H9 (cell line): ENCODE results near the gene KRT71. TPM values are rescaled to one million over a fixed set of nuclear protein-coding genes. Genes with fewer than 3 reads are reported as not detected.

ENCODE experiments used
- DNase-seq: peaks from one replicate; pipeline ENCODE4 v3.0.0-alpha.2; 2017
- H2AFZ ChIP-seq: one replicate; pipeline ENCODE4 v1.6.1; 2013; ENCODE audit warnings: mild to moderate bottlenecking, low read length, control low read depth, moderate library complexity
- H2AK5ac ChIP-seq: 2 replicates; pipeline ENCODE4 v1.6.1; 2013; ENCODE audit warnings: low read length, control low read depth, mixed read lengths; ENCODE audit not compliant: insufficient read length
- H2BK120ac ChIP-seq: one replicate; pipeline ENCODE4 v1.6.1; 2013; ENCODE audit warnings: low read depth, mild to moderate bottlenecking, low read length, control low read depth, inconsistent platforms; ENCODE audit not compliant: poor library complexity, severe bottlenecking
- H2BK12ac ChIP-seq: 2 replicates; pipeline ENCODE4 v1.6.1; 2013; ENCODE audit warnings: low read length, control low read depth, mixed read lengths, low read depth; ENCODE audit not compliant: insufficient read length
- H2BK15ac ChIP-seq: 2 replicates; pipeline ENCODE4 v1.6.1; 2013; ENCODE audit warnings: low read depth, low read length, control low read depth
- H2BK20ac ChIP-seq: one replicate; pipeline ENCODE4 v1.6.1; 2013; ENCODE audit warnings: low read depth, mild to moderate bottlenecking, low read length, control low read depth, inconsistent platforms; ENCODE audit not compliant: poor library complexity, severe bottlenecking
- H2BK5ac ChIP-seq: 2 replicates; pipeline ENCODE4 v1.6.1; 2013; ENCODE audit warnings: low read length, control low read depth, mixed read lengths; ENCODE audit not compliant: insufficient read length
- H3K14ac ChIP-seq: 2 replicates; pipeline ENCODE4 v1.6.1; 2013; ENCODE audit warnings: low read length, control low read depth; ENCODE audit not compliant: insufficient read depth
- H3K18ac ChIP-seq: 2 replicates; pipeline ENCODE4 v1.6.1; 2013; ENCODE audit warnings: low read depth, mild to moderate bottlenecking, mixed read lengths, low read length, control low read depth; ENCODE audit not compliant: insufficient read length
- H3K23ac ChIP-seq: 2 replicates; pipeline ENCODE4 v1.6.1; 2013; ENCODE audit warnings: low read length, control low read depth, mixed read lengths, low read depth; ENCODE audit not compliant: insufficient read length
- H3K23me2 ChIP-seq: 2 replicates; pipeline ENCODE4 v1.6.1; 2013; ENCODE audit warnings: low read depth, mild to moderate bottlenecking, mixed read lengths, low read length, control low read depth; ENCODE audit not compliant: insufficient read length, poor library complexity, severe bottlenecking
- H3K27ac ChIP-seq: 2 replicates; pipeline ENCODE4 v1.5.1; 2013; ENCODE audit warnings: low read length, control low read depth, mixed read lengths, low read depth; ENCODE audit not compliant: insufficient read length
- H3K27me3 ChIP-seq: 2 replicates; pipeline ENCODE4 v1.6.1; 2013; ENCODE audit warnings: low read length, control low read depth, inconsistent platforms; ENCODE audit not compliant: insufficient read depth
- H3K4ac ChIP-seq: 2 replicates; pipeline ENCODE4 v1.6.1; 2013; ENCODE audit warnings: low read depth, mild to moderate bottlenecking, control low read depth, inconsistent platforms, low read length, moderate library complexity
- H3K4me1 ChIP-seq: 2 replicates; pipeline ENCODE4 v1.6.1; 2013; ENCODE audit warnings: low read length, control low read depth, inconsistent platforms; ENCODE audit not compliant: insufficient read depth
- H3K4me2 ChIP-seq: 2 replicates; pipeline ENCODE4 v1.6.1; 2013; ENCODE audit warnings: low read length, control low read depth, mixed read lengths; ENCODE audit not compliant: insufficient read length, insufficient read depth
- H3K56ac ChIP-seq: 2 replicates; pipeline ENCODE4 v1.6.1; 2013; ENCODE audit warnings: low read depth, mild to moderate bottlenecking, mixed read lengths, low read length, control low read depth; ENCODE audit not compliant: insufficient read length
- H3K79me1 ChIP-seq: 2 replicates; pipeline ENCODE4 v1.6.1; 2013; ENCODE audit warnings: low read depth, mild to moderate bottlenecking, moderate library complexity, low read length, control low read depth, inconsistent platforms; ENCODE audit not compliant: insufficient read depth, poor library complexity, severe bottlenecking
- H3K79me2 ChIP-seq: 2 replicates; pipeline ENCODE4 v1.6.1; 2013; ENCODE audit warnings: low read length, control low read depth, inconsistent platforms; ENCODE audit not compliant: insufficient read depth
- H3K9ac ChIP-seq: 2 replicates; pipeline ENCODE4 v1.6.1; 2013; ENCODE audit warnings: low read length, control low read depth, mixed read lengths; ENCODE audit not compliant: insufficient read length; ENCODE audit errors: extremely low read depth
- H3K9me3 ChIP-seq: one replicate; pipeline ENCODE4 v1.6.1; 2013; ENCODE audit warnings: low read depth, low read length, inconsistent platforms; ENCODE audit not compliant: control insufficient read depth
- H3T11ph ChIP-seq: one replicate; pipeline ENCODE4 v1.6.1; 2013; ENCODE audit warnings: mild to moderate bottlenecking, low read length, control low read depth, inconsistent platforms
- H4K20me1 ChIP-seq: one replicate; pipeline ENCODE4 v1.6.1; 2013; ENCODE audit not compliant: control insufficient read depth, insufficient read length, insufficient read depth
- H4K5ac ChIP-seq: 2 replicates; pipeline ENCODE4 v1.6.1; 2013; ENCODE audit warnings: low read depth, mild to moderate bottlenecking, mixed read lengths, low read length, control low read depth; ENCODE audit not compliant: insufficient read length
- H4K8ac ChIP-seq: replicated peaks from 2 replicates; pipeline ENCODE4 v1.6.1; 2013; ENCODE audit warnings: low read length, control low read depth, mixed read lengths, low read depth; ENCODE audit not compliant: insufficient read length
- H4K91ac ChIP-seq: 2 replicates; pipeline ENCODE4 v1.6.1; 2013; ENCODE audit warnings: low read depth, mild to moderate bottlenecking, moderate library complexity, mixed read lengths, low read length, control low read depth; ENCODE audit not compliant: insufficient read length
- H3K27ac Mint-ChIP-seq, 3 experiments: 2 replicates in 2 of 3; 3 replicates in 1 of 3; pipeline ENCODE4 v1.8.0; 2020 to 2021; ENCODE audit warnings: mixed read lengths in 3 of 3, mild to moderate bottlenecking in 1 of 3, moderate library complexity in 1 of 3
- H3K27me3 Mint-ChIP-seq: 2 replicates; pipeline ENCODE4 v1.8.0; 2021; ENCODE audit warnings: low read depth, mild to moderate bottlenecking, moderate library complexity, mixed read lengths
- H3K36me3 Mint-ChIP-seq, 3 experiments: 2 replicates in 2 of 3; 3 replicates in 1 of 3; pipeline ENCODE4 v1.8.0; 2020 to 2021; ENCODE audit warnings: low read depth in 3 of 3, mixed read lengths in 3 of 3; ENCODE audit not compliant: insufficient read depth in 1 of 3
- H3K4me1 Mint-ChIP-seq, 2 experiments: 2 replicates each; pipeline ENCODE4 v1.8.0; 2020; ENCODE audit warnings: mixed read lengths in 2 of 2
- H3K4me3 Mint-ChIP-seq, 2 experiments: 2 replicates in 1 of 2; 3 replicates in 1 of 2; pipeline ENCODE4 v1.8.0; 2020 to 2021; ENCODE audit warnings: mild to moderate bottlenecking in 2 of 2, mixed read lengths in 2 of 2, moderate library complexity in 1 of 2
- H3K9me3 Mint-ChIP-seq, 2 experiments: 2 replicates in 1 of 2; 3 replicates in 1 of 2; pipeline ENCODE4 v1.8.0; 2020; ENCODE audit warnings: mild to moderate bottlenecking in 2 of 2, mixed read lengths in 2 of 2, moderate library complexity in 1 of 2
- WGBS: extraction: QIAGEN DNeasy Blood & Tissue Kit; methylation state at CpG from one replicate; pipeline ENCODE4 v1.1.7; 2013; ENCODE audit warnings: missing lambda C conversion rate, low lambda C conversion rate, mixed read lengths; ENCODE audit not compliant: insufficient read length; ENCODE audit errors: extremely low coverage; 5-methylcytosine and 5-hydroxymethylcytosine counted together
- total RNA-seq: library from RNA; stranded (reverse); gene quantifications from 2 replicates; pipeline ENCODE4 v1.2.1, GENCODE V29; 2021
- TF ChIP-seq, protein P1 (sequence below): fragments of 200-600 bp; sonication (generic); conservative IDR thresholded peaks from 3 replicates; pipeline ENCODE4 v1.8.0; 2021; ENCODE audit warnings: antibody characterized with exemption, mild to moderate bottlenecking

KRT71 gene
- total RNA-seq, 1 experiment from 2014 or later = not detected

DNA sequence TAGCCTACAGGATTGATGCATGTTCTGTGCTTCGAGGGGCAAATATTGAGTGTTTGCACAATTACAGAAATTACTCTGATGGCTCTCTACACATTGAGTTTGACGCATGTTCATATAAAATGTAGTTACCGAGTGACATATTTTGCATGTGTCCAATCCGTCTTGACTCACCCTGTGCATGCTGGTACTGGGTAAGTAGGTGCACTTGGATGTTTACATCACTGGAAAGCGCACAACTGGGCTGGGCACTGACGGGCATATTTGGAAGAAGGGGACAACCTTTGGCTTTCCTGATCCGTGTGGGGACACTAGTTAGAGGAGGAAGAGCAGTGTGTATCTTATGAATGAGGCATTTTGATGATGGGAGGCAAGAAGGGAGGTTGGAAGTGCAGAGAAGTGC lies 55.0 kb downstream of the KRT71 start:
- TF ChIP-seq, protein P1, sequence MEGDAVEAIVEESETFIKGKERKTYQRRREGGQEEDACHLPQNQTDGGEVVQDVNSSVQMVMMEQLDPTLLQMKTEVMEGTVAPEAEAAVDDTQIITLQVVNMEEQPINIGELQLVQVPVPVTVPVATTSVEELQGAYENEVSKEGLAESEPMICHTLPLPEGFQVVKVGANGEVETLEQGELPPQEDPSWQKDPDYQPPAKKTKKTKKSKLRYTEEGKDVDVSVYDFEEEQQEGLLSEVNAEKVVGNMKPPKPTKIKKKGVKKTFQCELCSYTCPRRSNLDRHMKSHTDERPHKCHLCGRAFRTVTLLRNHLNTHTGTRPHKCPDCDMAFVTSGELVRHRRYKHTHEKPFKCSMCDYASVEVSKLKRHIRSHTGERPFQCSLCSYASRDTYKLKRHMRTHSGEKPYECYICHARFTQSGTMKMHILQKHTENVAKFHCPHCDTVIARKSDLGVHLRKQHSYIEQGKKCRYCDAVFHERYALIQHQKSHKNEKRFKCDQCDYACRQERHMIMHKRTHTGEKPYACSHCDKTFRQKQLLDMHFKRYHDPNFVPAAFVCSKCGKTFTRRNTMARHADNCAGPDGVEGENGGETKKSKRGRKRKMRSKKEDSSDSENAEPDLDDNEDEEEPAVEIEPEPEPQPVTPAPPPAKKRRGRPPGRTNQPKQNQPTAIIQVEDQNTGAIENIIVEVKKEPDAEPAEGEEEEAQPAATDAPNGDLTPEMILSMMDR = no peak

More for the DNA sequence above, 55.0 kb downstream of the KRT71 start:
- Histone ChIP-seq H3K79me1 (no peaks in the 10 kb centered on the region), H2AFZ (no peak overlapping the region), H4K91ac (no peak overlapping the region), H3K9me3 (no peaks in the 10 kb centered on the region), H2BK5ac (no peak overlapping the region), H3K23me2 (no peaks in the 10 kb centered on the region), H2AK5ac (no peak overlapping the region), H3K9ac (no peak overlapping the region), H2BK15ac (no peak overlapping the region), H3K27me3 (no peaks in the 10 kb centered on the region), H3K79me2 (no peaks in the 10 kb centered on the region), H3K4ac (no peak overlapping the region), H2BK20ac (no peak overlapping the region), H2BK12ac (no peak overlapping the region), H3T11ph (no peak overlapping the region), H4K5ac (no peak overlapping the region), H4K20me1 (no peaks in the 10 kb centered on the region), H3K56ac (no peak overlapping the region), H3K18ac (no peak overlapping the region), H4K8ac (no peak overlapping the region), H3K27ac (no peak overlapping the region), H2BK120ac (no peak overlapping the region), H3K4me2 (no peak overlapping the region), H3K4me1 (peaks cover 6% of the 10 kb centered on the region; the same call in 1 of the 2 replicates), H3K14ac (no peak overlapping the region), H3K23ac (no peak overlapping the region)
- peaks cover 28 to 37% of the 10 kb centered on the region in 2 experiments for H3K4me1 Mint-ChIP-seq
- DNase-seq = no peak
- WGBS = no CpG with 5 or more reads among the region's 7 CpGs
- no peak overlapping the region for H3K27ac Mint-ChIP-seq
- H3K9me3 Mint-ChIP-seq = 0 out of 5 replicates have a peak, but pooled peaks cover 0 to 3% of the 10 kb centered on the region in 2 experiments
- peaks cover 9% of the 10 kb centered on the region for H3K27me3 Mint-ChIP-seq
- H3K4me3 Mint-ChIP-seq = no peak overlapping the region
- no peaks in the 10 kb centered on the region; a peak in 1 of 7 replicates for H3K36me3 Mint-ChIP-seq
